Measurements from ENCODE around the gene ATG2A. TPM values are rescaled to one million over a fixed set of nuclear protein-coding genes. Genes with fewer than 3 reads are reported as not detected.

ATG2A gene
- total and polyA plus RNA-seq, 9 donors: 7.5 to 16.0 (median 12.2) TPM

DNA sequence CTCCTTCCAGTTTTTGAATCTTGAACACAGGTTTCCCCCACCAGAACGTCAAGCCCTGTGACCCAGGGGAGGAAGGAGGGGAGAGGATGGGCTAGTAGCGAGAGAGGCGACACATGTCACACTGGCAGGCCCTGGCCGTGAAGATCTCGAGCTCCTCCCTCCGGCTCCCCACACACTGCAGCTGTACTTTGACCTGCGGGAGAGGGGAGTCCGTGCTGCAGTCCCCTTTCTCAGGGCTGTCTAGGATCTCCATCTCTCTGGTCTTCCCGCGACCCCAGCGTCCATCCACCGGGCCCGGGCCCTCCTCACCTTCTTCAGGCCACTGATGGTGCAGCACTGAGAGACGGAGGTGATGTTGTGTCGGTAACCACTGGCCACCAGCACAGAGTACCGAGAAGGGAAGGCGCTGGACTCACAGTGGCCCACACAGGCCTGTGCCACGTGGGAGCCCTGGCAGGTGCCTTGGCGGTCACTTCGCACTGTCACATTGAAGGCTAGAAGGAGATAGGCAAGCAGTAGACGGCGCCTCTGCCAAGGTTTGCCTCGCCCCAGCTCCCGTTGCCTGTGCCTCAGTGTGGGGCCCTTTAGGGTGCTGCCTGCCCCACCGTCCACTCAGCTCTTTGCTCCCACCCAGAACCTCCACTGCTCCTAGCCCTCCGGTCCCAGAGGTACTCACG, 17.8 kb upstream of the ATG2A start:
- WGBS (ENCODE audit: insufficient coverage): 73% methylated on average over 25 of the region's 27 CpGs
- no peaks in the 10 kb centered on the region for H3K9me3 ChIP-seq (replicated peaks; ENCODE audit: control insufficient read depth, low read depth, low read length)
- H3K4me1 ChIP-seq (ENCODE audit: control insufficient read depth, insufficient read depth, low read length): peaks cover 8% of the 10 kb centered on the region
- H3K4me3 ChIP-seq (ENCODE audit: low read length): no peak overlapping the region
- H3K27me3 ChIP-seq (ENCODE audit: control insufficient read depth, insufficient read depth, low read length): peaks cover 3% of the 10 kb centered on the region
- no peak for DNase-seq
- H3K36me3 ChIP-seq (ENCODE audit: control insufficient read depth, insufficient read depth, low read length): peaks cover 50% of the 10 kb centered on the region
- H3K27ac ChIP-seq (ENCODE audit: low read length): no peak overlapping the region

- Histone ChIP-seq H3K27me3 (ENCODE audit: control insufficient read depth, insufficient read depth, low read length) (peaks cover 3% of the 10 kb centered on the region), H3K27ac (ENCODE audit: low read length) (no peak overlapping the region), H3K36me3 (ENCODE audit: control insufficient read depth, insufficient read depth, low read length) (peaks cover 53% of the 10 kb centered on the region), H3K4me1 (ENCODE audit: control insufficient read depth, insufficient read depth, low read length) (peaks cover 8% of the 10 kb centered on the region), H3K4me3 (ENCODE audit: low read length) (no peak overlapping the region), H3K9me3 (replicated peaks; ENCODE audit: control insufficient read depth, low read depth, low read length) (no peaks in the 10 kb centered on the region)
- no peak for DNase-seq
- WGBS (ENCODE audit: insufficient coverage): 85% methylated on average over 6 of the region's 10 CpGs
Measured at GRCh38 chr11:64933935-64934681, 17.1 kb upstream of the ATG2A start.

- Histone ChIP-seq H3K36me3 (ENCODE audit: control insufficient read depth, insufficient read depth, low read length) (peaks cover 57% of the 10 kb centered on the region), H3K27ac (ENCODE audit: low read length) (no peak overlapping the region), H3K4me1 (ENCODE audit: control insufficient read depth, insufficient read depth, low read length) (peaks cover 8% of the 10 kb centered on the region), H3K9me3 (replicated peaks; ENCODE audit: control insufficient read depth, low read depth, low read length) (no peaks in the 10 kb centered on the region), H3K4me3 (ENCODE audit: low read length) (no peak overlapping the region), H3K27me3 (ENCODE audit: control insufficient read depth, insufficient read depth, low read length) (peaks cover 3% of the 10 kb centered on the region)
- DNase-seq: no peak
- WGBS (ENCODE audit: insufficient coverage): 67% methylated on average over 7 of the region's 12 CpGs
Measured at GRCh38 chr11:64933213-64933934, 16.4 kb upstream of the ATG2A start.

DNA sequence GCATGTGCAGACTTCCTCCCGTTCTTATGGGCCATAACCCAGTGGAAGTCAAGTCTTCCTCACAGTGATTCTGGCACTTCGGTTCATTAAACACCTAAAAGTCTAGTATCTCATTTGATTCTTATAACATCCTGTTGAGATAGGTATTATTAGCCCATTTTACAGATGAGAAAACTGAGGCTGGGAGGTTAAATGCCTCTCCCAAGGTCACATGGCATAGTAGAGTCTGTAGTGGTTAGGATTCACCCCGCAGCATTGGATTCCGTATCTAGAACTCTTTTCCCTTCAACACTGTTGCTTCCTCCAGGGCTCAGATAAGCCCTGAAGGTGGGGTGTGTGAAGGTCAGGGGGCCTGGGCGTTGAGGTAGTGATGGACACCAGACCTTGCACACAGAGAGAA, 15.3 kb upstream of the ATG2A start:
- no peak for DNase-seq
- Histone ChIP-seq H3K4me3 (ENCODE audit: low read length) (no peak overlapping the region), H3K9me3 (replicated peaks; ENCODE audit: control insufficient read depth, low read depth, low read length) (no peaks in the 10 kb centered on the region), H3K27ac (ENCODE audit: low read length) (no peak overlapping the region), H3K4me1 (ENCODE audit: control insufficient read depth, insufficient read depth, low read length) (peaks cover 8% of the 10 kb centered on the region), H3K36me3 (ENCODE audit: control insufficient read depth, insufficient read depth, low read length) (peaks cover 66% of the 10 kb centered on the region), H3K27me3 (ENCODE audit: control insufficient read depth, insufficient read depth, low read length) (peaks cover 1% of the 10 kb centered on the region)
- 82% methylated on average over 2 of the region's 5 CpGs for WGBS (ENCODE audit: insufficient coverage)

DNA sequence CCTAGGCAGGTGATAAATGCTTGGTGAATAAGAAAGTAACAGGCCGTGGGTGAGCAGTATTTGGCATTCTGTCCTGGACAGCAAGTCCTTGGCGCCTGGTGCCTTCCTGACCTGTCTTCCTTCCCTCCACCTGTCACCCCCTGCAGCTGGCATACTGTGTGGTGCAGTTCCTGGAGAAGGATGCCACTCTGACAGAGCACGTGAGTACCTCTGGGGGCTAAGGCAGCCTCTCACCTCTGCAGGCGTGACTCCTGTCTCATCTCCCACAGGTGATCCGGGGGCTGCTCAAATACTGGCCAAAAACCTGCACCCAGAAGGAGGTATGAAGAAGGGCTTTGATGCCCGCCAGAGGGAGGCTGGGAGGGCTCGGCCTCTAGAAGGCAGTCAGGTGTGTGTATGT, 14.3 kb upstream of the ATG2A start:
- WGBS (ENCODE audit: insufficient coverage): no CpG with 5 or more reads among the region's 7 CpGs
- H3K36me3 ChIP-seq (ENCODE audit: control insufficient read depth, insufficient read depth, low read length): peaks cover 72% of the 10 kb centered on the region
- H3K27ac ChIP-seq (ENCODE audit: low read length): no peak overlapping the region
- DNase-seq: no peak
- no peak overlapping the region for H3K4me3 ChIP-seq (ENCODE audit: low read length)
- no peaks in the 10 kb centered on the region for H3K27me3 ChIP-seq (ENCODE audit: control insufficient read depth, insufficient read depth, low read length)
- no peaks in the 10 kb centered on the region for H3K9me3 ChIP-seq (replicated peaks; ENCODE audit: control insufficient read depth, low read depth, low read length)
- H3K4me1 ChIP-seq (ENCODE audit: control insufficient read depth, insufficient read depth, low read length): peaks cover 8% of the 10 kb centered on the region

DNA sequence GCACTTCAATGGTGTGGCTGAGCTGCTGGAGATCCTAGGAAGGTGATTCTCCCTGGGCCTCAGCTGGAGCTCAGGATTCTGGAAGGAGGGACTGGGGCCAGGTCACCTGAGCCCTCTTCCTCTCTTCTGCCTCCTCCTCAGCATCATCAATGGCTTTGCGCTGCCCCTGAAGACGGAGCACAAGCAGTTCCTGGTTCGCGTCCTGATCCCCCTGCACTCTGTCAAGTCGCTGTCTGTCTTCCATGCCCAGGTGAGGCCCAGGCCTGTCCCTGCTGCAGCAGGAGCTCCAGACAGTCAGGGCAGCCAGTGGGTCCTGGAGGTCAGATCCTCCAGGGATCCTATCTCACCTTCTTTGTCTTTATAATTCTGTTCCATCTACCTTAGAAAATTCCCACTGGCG, 13.3 kb upstream of the ATG2A start:
- no peak for DNase-seq
- H3K36me3 ChIP-seq (ENCODE audit: control insufficient read depth, insufficient read depth, low read length): peaks cover 72% of the 10 kb centered on the region
- no peak overlapping the region for H3K27ac ChIP-seq (ENCODE audit: low read length)
- no peak overlapping the region for H3K4me3 ChIP-seq (ENCODE audit: low read length)
- 95% methylated on average over 5 of the region's 6 CpGs for WGBS (ENCODE audit: insufficient coverage)
- H3K27me3 ChIP-seq (ENCODE audit: control insufficient read depth, insufficient read depth, low read length): no peaks in the 10 kb centered on the region
- peaks cover 10% of the 10 kb centered on the region for H3K4me1 ChIP-seq (ENCODE audit: control insufficient read depth, insufficient read depth, low read length)
- no peaks in the 10 kb centered on the region for H3K9me3 ChIP-seq (replicated peaks; ENCODE audit: control insufficient read depth, low read depth, low read length)

DNA sequence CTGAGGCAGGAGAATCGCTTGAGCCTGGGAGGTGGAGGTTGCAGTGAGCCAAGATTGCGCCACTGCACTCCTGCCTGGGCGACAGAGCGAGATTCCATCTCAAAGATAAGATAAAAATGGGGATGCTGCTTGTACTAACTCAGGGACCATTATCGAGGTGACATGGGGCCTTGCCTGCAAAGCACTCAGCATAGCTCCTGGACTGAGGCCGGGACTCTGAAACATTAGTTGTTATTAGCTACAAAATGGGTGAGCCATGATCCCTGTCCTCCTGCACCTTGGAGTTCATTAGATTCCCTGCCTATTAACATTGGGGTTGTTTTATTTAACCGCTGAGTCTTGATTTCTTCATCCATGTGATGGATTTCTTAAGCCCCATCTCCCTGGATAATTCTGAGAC, 12.6 kb upstream of the ATG2A start:
- H3K9me3 ChIP-seq (replicated peaks; ENCODE audit: control insufficient read depth, low read depth, low read length): no peaks in the 10 kb centered on the region

GRCh38 chr11:64928957-64929356, 11.9 kb upstream of the ATG2A start:
- H3K27ac ChIP-seq (ENCODE audit: low read length): no peak overlapping the region
- WGBS (ENCODE audit: insufficient coverage): no CpG with 5 or more reads among the region's 2 CpGs
- DNase-seq: no peak
- H3K36me3 ChIP-seq (ENCODE audit: control insufficient read depth, insufficient read depth, low read length): peaks cover 63% of the 10 kb centered on the region
- no peaks in the 10 kb centered on the region for H3K9me3 ChIP-seq (replicated peaks; ENCODE audit: control insufficient read depth, low read depth, low read length)
- peaks cover 18% of the 10 kb centered on the region for H3K4me1 ChIP-seq (ENCODE audit: control insufficient read depth, insufficient read depth, low read length)
- no peaks in the 10 kb centered on the region for H3K27me3 ChIP-seq (ENCODE audit: control insufficient read depth, insufficient read depth, low read length)
- no peak overlapping the region for H3K4me3 ChIP-seq (ENCODE audit: low read length)

More for the DNA sequence above, 12.6 kb upstream of the ATG2A start:
- no peak overlapping the region for H3K4me3 ChIP-seq (ENCODE audit: low read length)
- whole genome bisulfite sequencing (ENCODE audit: insufficient coverage): 98% methylated on average over 5 of the region's 7 CpGs
- DNase-seq: no peak
- no peak overlapping the region for H3K27ac ChIP-seq (ENCODE audit: low read length)
- H3K27me3 ChIP-seq (ENCODE audit: control insufficient read depth, insufficient read depth, low read length): no peaks in the 10 kb centered on the region
- H3K36me3 ChIP-seq (ENCODE audit: control insufficient read depth, insufficient read depth, low read length): peaks cover 70% of the 10 kb centered on the region
- peaks cover 14% of the 10 kb centered on the region for H3K4me1 ChIP-seq (ENCODE audit: control insufficient read depth, insufficient read depth, low read length)

- Histone ChIP-seq H3K9me3 (replicated peaks; ENCODE audit: control insufficient read depth, low read depth, low read length) (no peaks in the 10 kb centered on the region), H3K36me3 (ENCODE audit: control insufficient read depth, insufficient read depth, low read length) (peaks cover 40% of the 10 kb centered on the region), H3K27ac (ENCODE audit: low read length) (no peak overlapping the region), H3K4me1 (ENCODE audit: control insufficient read depth, insufficient read depth, low read length) (peaks cover 25% of the 10 kb centered on the region), H3K4me3 (ENCODE audit: low read length) (no peak overlapping the region), H3K27me3 (ENCODE audit: control insufficient read depth, insufficient read depth, low read length) (no peaks in the 10 kb centered on the region)
- no peak for DNase-seq
- 71% methylated on average over 20 of the region's 22 CpGs for WGBS (ENCODE audit: insufficient coverage)
Measured at GRCh38 chr11:64926689-64927088, 9.7 kb upstream of the ATG2A start.
